Natural killer cell (primary cell): ENCODE results near the gene TLE1. TPM values are rescaled to one million over a fixed set of nuclear protein-coding genes. Genes with fewer than 3 reads are reported as not detected.

Experiments used
- ATAC-seq, 3 donors: fragments of 150-1000 bp in 2 of 3; fragments of 200-7000 bp in 1 of 3; cut with Tn5 transposase; 1 replicate in 1 of 3; 2 replicates in 2 of 3; pipeline ENCODE4 v1.10.0; 2021; ENCODE audit warnings: mild to moderate bottlenecking in 2 of 3, moderate library complexity in 2 of 3
- DNase-seq, 2 donors: peaks; one replicate each; pipeline versions ENCODE4 v3.0.0 to v3.0.0-alpha.2; 2013 to 2021; ENCODE audit warnings: mixed read lengths in 1 of 2
- H3K27ac ChIP-seq: one replicate; pipeline ENCODE4 v1.5.1; 2013; ENCODE audit warnings: mild to moderate bottlenecking, low read length
- H3K27me3 ChIP-seq: one replicate; pipeline ENCODE4 v1.6.1; 2013; ENCODE audit warnings: low read length; ENCODE audit not compliant: control insufficient read depth, insufficient read depth
- H3K36me3 ChIP-seq: one replicate; pipeline ENCODE4 v1.6.1; 2013; ENCODE audit warnings: low read length; ENCODE audit not compliant: control insufficient read depth, insufficient read depth
- H3K4me1 ChIP-seq: one replicate; pipeline ENCODE4 v1.6.1; 2013; ENCODE audit warnings: low read length; ENCODE audit not compliant: control insufficient read depth, insufficient read depth
- H3K4me3 ChIP-seq: one replicate; pipeline ENCODE4 v1.5.1; 2013; ENCODE audit warnings: low read length
- H3K9me3 ChIP-seq: one replicate; pipeline ENCODE4 v1.6.1; 2013; ENCODE audit warnings: low read length; ENCODE audit not compliant: control insufficient read depth, insufficient read depth
- H3K27ac Mint-ChIP-seq, 2 donors: one replicate each; pipeline ENCODE4 v1.8.0; 2022; ENCODE audit warnings: mild to moderate bottlenecking in 2 of 2, mixed read lengths in 2 of 2, moderate library complexity in 1 of 2
- H3K27me3 Mint-ChIP-seq, 2 donors: one replicate each; pipeline ENCODE4 v1.8.0; 2022; ENCODE audit warnings: low read depth in 2 of 2, mixed read lengths in 2 of 2
- H3K36me3 Mint-ChIP-seq: one replicate; pipeline ENCODE4 v1.8.0; 2022; ENCODE audit warnings: mixed read lengths
- H3K4me1 Mint-ChIP-seq, 2 donors: one replicate each; pipeline ENCODE4 v1.8.0; 2022; ENCODE audit warnings: mixed read lengths in 2 of 2
- H3K4me3 Mint-ChIP-seq: one replicate; pipeline ENCODE4 v1.8.0; 2022; ENCODE audit warnings: mild to moderate bottlenecking, moderate library complexity, mixed read lengths
- H3K9me3 Mint-ChIP-seq, 2 donors: one replicate each; pipeline ENCODE4 v1.8.0; 2022; ENCODE audit warnings: mixed read lengths in 2 of 2
- WGBS: methylation state at CpG from one replicate; pipeline ENCODE4 v1.1.7; 2013; ENCODE audit warnings: missing lambda C conversion rate; ENCODE audit not compliant: insufficient coverage; 5-methylcytosine and 5-hydroxymethylcytosine counted together
- intact Hi-C: fragments of 100-400 bp; cut with micrococcal nuclease; formaldehyde crosslinking; loops from one replicate; pipeline ENCODE4 v1.14.2; 2022
- total RNA-seq, 4 donors: library from RNA; stranded (reverse); fragments of 120-200 nt in 1 of 4; gene quantifications; one replicate each; pipeline versions ENCODE4 v1.2.3 to v1.2.4, GENCODE V29; 2013 to 2022
- TF ChIP-seq, protein P1 (sequence below): fragments of 200-600 bp; IDR thresholded peaks from one replicate; pipeline ENCODE4 v1.8.0; 2022; ENCODE audit warnings: antibody characterized with exemption

TLE1 gene
- total RNA-seq, 3 donors from 2014 or later (not counting 1 experiment from before 2014, with no cell fraction given): 38.8 to 58.9 (median 44.5) TPM

DNA sequence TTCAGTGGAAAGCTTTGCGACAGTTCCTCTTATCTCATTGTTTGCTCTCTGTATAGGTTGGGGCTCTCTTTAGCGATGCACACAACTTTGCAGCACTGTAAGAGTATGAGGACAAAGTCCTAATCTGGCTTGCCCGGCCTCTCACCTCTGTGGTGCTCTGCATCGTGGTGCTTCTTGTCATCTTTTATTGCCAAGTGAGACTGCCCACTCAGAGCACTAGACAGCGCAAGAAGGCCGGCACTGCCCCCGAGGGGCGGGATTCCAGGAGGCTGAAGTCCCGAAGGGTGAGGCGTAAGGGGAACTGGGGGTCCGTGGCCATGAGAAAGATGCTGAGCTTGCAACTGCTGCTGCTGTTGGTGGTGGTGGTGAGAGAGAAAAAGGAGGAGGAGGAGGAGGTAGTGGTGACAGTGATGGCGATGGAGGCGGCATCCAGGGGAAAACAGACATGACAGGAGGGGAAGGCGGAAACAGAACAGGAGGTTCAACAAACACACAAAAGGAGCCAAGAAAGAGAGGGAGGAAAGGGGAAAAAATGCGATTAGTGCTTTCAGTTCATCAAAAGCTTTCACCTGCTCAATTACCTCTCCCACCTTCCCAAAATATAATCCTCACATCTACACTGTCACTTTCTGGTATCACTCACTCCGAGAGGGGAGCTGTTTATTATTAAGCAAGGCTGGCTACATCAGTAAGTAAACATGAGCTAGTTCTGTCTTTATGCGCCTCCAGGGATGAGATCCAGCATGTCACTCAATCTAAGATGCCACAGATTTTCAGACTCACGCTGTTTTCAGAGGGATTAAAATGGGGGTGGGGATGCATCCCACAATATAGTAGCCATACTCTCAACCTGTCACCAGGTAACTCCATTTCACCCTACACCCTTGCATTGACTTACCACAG is 55.1 kb downstream of the TLE1 start:
- H3K9me3 ChIP-seq: no peaks in the 10 kb centered on the region
- peaks cover 15% of the 10 kb centered on the region for H3K36me3 ChIP-seq
- intact Hi-C loops: no loop called here
- Mint-ChIP-seq H3K27ac (peak overlapping the region; percentile 12 to 25), H3K36me3 (no peaks in the 10 kb centered on the region), H3K27me3 (no peaks in the 10 kb centered on the region), H3K4me3 (no peak overlapping the region), H3K9me3 (no peaks in the 10 kb centered on the region), H3K4me1 (peaks cover 15 to 22% of the 10 kb centered on the region in 2 donors)
- DNase-seq: no peak
- peaks cover 17% of the 10 kb centered on the region for H3K4me1 ChIP-seq
- 94% methylated on average over 17 of the region's 18 CpGs for WGBS
- TF ChIP-seq, protein P1, sequence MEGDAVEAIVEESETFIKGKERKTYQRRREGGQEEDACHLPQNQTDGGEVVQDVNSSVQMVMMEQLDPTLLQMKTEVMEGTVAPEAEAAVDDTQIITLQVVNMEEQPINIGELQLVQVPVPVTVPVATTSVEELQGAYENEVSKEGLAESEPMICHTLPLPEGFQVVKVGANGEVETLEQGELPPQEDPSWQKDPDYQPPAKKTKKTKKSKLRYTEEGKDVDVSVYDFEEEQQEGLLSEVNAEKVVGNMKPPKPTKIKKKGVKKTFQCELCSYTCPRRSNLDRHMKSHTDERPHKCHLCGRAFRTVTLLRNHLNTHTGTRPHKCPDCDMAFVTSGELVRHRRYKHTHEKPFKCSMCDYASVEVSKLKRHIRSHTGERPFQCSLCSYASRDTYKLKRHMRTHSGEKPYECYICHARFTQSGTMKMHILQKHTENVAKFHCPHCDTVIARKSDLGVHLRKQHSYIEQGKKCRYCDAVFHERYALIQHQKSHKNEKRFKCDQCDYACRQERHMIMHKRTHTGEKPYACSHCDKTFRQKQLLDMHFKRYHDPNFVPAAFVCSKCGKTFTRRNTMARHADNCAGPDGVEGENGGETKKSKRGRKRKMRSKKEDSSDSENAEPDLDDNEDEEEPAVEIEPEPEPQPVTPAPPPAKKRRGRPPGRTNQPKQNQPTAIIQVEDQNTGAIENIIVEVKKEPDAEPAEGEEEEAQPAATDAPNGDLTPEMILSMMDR: no peak
- ATAC-seq: no peak
- no peak overlapping the region for H3K27ac ChIP-seq
- H3K27me3 ChIP-seq: no peaks in the 10 kb centered on the region
- no peak overlapping the region for H3K4me3 ChIP-seq

DNA sequence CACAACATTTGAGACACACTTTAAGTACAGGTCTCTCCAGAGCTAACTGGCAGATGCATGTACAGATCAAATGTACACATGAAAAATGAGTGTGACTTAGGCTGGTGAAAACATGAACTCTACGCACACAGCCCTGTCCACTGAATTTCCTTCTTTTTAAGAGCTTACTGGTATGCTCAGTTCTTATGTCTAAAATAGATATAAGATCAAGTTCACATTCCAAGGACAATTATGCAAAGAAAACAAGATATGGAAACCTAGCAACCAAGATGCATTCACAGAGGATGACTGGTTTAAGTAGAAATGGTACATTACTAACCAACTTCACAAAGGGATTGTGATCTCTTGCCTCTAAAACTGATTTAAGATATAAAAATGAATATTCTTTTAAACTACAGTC is 56.7 kb downstream of the TLE1 start:
- Histone ChIP-seq H3K36me3 (peaks cover 15% of the 10 kb centered on the region), H3K9me3 (no peaks in the 10 kb centered on the region), H3K4me1 (peaks cover 5% of the 10 kb centered on the region), H3K4me3 (no peak overlapping the region), H3K27ac (no peak overlapping the region), H3K27me3 (no peaks in the 10 kb centered on the region)
- H3K4me1 Mint-ChIP-seq: peaks cover 7 to 14% of the 10 kb centered on the region in 2 donors
- no peak overlapping the region for H3K4me3 Mint-ChIP-seq
- H3K27me3 Mint-ChIP-seq: no peaks in the 10 kb centered on the region
- TF ChIP-seq, protein P1: no peak
- no CpG with 5 or more reads among the region's 1 CpG for WGBS
- no peaks in the 10 kb centered on the region for H3K36me3 Mint-ChIP-seq
- no peaks in the 10 kb centered on the region for H3K9me3 Mint-ChIP-seq
- H3K27ac Mint-ChIP-seq: peak overlapping the region; percentile 20 to 61
- no peak for ATAC-seq
- no peak for DNase-seq
- intact Hi-C loops: no loop called here

DNA sequence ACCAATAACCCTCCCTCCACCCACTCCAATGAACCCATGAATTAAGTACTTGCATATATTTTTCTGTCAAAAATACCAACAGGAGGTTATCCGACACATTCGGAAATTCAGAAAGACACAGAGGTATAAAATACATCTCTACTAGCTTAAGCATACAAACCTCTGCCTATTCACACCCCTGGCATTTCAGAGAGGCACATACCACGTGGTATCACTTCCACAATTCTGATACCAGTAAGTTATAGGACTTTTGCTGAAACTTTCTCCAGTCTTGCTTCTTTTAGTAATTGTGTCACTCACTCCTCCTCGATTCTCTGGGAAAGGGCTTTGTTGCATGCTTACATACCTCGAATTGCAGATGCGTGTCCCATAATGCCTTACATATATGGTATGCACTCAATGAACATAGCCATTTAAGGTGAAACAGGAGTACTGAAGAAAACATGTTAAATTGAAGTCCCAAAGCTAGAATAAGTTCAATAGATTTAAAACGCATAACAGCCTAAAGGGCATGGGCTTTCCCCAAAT is 58.1 kb downstream of the TLE1 start:
- Mint-ChIP-seq H3K9me3 (no peaks in the 10 kb centered on the region), H3K4me3 (no peak overlapping the region), H3K36me3 (no peaks in the 10 kb centered on the region), H3K27me3 (no peaks in the 10 kb centered on the region), H3K4me1 (peaks cover 12% of the 10 kb centered on the region in 2 donors), H3K27ac (no peak overlapping the region)
- H3K27ac ChIP-seq: no peak overlapping the region
- no peak overlapping the region for H3K4me3 ChIP-seq
- intact Hi-C loops: no loop called here
- TF ChIP-seq, protein P1: no peak
- no peak for ATAC-seq
- H3K9me3 ChIP-seq: no peaks in the 10 kb centered on the region
- H3K36me3 ChIP-seq: peaks cover 15% of the 10 kb centered on the region
- peaks cover 5% of the 10 kb centered on the region for H3K4me1 ChIP-seq
- no peaks in the 10 kb centered on the region for H3K27me3 ChIP-seq
- DNase-seq: no peak
- WGBS: 87% methylated on average over 7 of the region's 7 CpGs
